Testis (tissue), 3 donors: Measurements from ENCODE around the gene CLVS2. TPM values are rescaled to one million over a fixed set of nuclear protein-coding genes. Genes with fewer than 3 reads are reported as not detected.

Experiments used
- DNase-seq: peaks from one replicate; pipeline ENCODE4 v3.0.0-alpha.2; 2019
- H3K27ac ChIP-seq, 2 donors: fragments of 200-600 bp; sonication (generic); one replicate each; pipeline ENCODE4 v1.5.1; 2019
- H3K27me3 ChIP-seq: fragments of 200-600 bp; sonication (generic); one replicate; pipeline ENCODE4 v1.5.1; 2019
- H3K36me3 ChIP-seq: fragments of 200-600 bp; sonication (generic); one replicate; pipeline ENCODE4 v1.5.1; 2017; ENCODE audit warnings: low read depth; ENCODE audit errors: missing control alignments
- H3K4me1 ChIP-seq: fragments of 200-600 bp; sonication (generic); one replicate; pipeline ENCODE4 v1.5.1; 2019
- H3K4me3 ChIP-seq, 2 donors: fragments of 200-600 bp; sonication (generic); one replicate each; pipeline ENCODE4 v1.5.1; 2017 to 2019
- H3K9me3 ChIP-seq: fragments of 200-600 bp; sonication (generic); one replicate; pipeline ENCODE4 v1.5.1; 2017
- POLR2A ChIP-seq: fragments of 450-650 bp; IDR thresholded peaks from one replicate; pipeline ENCODE4 v1.6.1; 2017; ENCODE audit warnings: antibody characterized with exemption, mild to moderate bottlenecking, moderate library complexity
- WGBS, 2 donors: methylation state at CpG; one replicate each; pipeline ENCODE4 v1.1.5; 2018; 5-methylcytosine and 5-hydroxymethylcytosine counted together
- intact Hi-C: fragments of 100-400 bp; cut with DNase I; formaldehyde crosslinking; loops from one replicate; pipeline ENCODE4 v1.15.1; 2023; ENCODE audit warnings: low total_unique reads
- polyA plus RNA-seq: library from polyadenylated mRNA; stranded (reverse); fragments of 350-450 nt; fragmentation: Illumina TruSeq; extraction: RNeasy Lipid Tissue Mini Kit (QIAGEN cat#74804); gene quantifications from one replicate; pipeline ENCODE4 v1.2.3, GENCODE V29; 2014; ENCODE audit warnings: low read depth, low replicate concordance; ENCODE audit not compliant: insufficient read depth
- total RNA-seq, 2 donors: library from RNA; depleted of rRNA; stranded (reverse); fragments of >200 nt; gene quantifications; one replicate each; pipeline ENCODE4 v1.2.3, GENCODE V29; 2016
- TF ChIP-seq, protein P1 (sequence below), 3 experiments: fragments of 450-650 bp in 2 of 3; fragments of 200-600 bp in 1 of 3; sonication (generic) in 1 of 3; IDR thresholded peaks; one replicate each; pipeline ENCODE4 v1.5.1; 2016 to 2019; ENCODE audit warnings: antibody characterized with exemption in 3 of 3, mild to moderate bottlenecking in 2 of 3, moderate library complexity in 1 of 3

The CLVS2 gene
- total and polyA plus RNA-seq, 3 donors from 2014 or later: 0.16 to 0.24 (median 0.19) TPM

- no peak overlapping the region for H3K27ac ChIP-seq
- TF ChIP-seq, protein P1, sequence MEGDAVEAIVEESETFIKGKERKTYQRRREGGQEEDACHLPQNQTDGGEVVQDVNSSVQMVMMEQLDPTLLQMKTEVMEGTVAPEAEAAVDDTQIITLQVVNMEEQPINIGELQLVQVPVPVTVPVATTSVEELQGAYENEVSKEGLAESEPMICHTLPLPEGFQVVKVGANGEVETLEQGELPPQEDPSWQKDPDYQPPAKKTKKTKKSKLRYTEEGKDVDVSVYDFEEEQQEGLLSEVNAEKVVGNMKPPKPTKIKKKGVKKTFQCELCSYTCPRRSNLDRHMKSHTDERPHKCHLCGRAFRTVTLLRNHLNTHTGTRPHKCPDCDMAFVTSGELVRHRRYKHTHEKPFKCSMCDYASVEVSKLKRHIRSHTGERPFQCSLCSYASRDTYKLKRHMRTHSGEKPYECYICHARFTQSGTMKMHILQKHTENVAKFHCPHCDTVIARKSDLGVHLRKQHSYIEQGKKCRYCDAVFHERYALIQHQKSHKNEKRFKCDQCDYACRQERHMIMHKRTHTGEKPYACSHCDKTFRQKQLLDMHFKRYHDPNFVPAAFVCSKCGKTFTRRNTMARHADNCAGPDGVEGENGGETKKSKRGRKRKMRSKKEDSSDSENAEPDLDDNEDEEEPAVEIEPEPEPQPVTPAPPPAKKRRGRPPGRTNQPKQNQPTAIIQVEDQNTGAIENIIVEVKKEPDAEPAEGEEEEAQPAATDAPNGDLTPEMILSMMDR (IDR thresholded peaks at IDR 0.05): no peak
- no peak for TF ChIP-seq POLR2A
- DNase-seq: no peak
- no peak overlapping the region for H3K4me3 ChIP-seq
- no peaks in the 10 kb centered on the region for H3K4me1 ChIP-seq
- no peaks in the 10 kb centered on the region for H3K27me3 ChIP-seq
- no peaks in the 10 kb centered on the region for H3K9me3 ChIP-seq
- no peaks in the 10 kb centered on the region for H3K36me3 ChIP-seq
- intact Hi-C loops: no loop called here
These were observed 34.2 kb downstream of the CLVS2 start for GRCh38 chr6:123030282-123030681.

- Histone ChIP-seq H3K36me3 (no peaks in the 10 kb centered on the region), H3K9me3 (no peaks in the 10 kb centered on the region), H3K4me3 (no peak overlapping the region), H3K27me3 (no peaks in the 10 kb centered on the region), H3K27ac (no peak overlapping the region), H3K4me1 (no peaks in the 10 kb centered on the region)
- WGBS, 2 donors: 80 to 81% methylated on average over 3 of the region's 3 CpGs
- TF ChIP-seq POLR2A: no peak
- TF ChIP-seq, protein P1 (IDR thresholded peaks at IDR 0.05): no peak
- intact Hi-C loops: no loop called here
- no peak for DNase-seq
These were observed 40.6 kb downstream of the CLVS2 start for GRCh38 chr6:123036648-123037047.

DNA sequence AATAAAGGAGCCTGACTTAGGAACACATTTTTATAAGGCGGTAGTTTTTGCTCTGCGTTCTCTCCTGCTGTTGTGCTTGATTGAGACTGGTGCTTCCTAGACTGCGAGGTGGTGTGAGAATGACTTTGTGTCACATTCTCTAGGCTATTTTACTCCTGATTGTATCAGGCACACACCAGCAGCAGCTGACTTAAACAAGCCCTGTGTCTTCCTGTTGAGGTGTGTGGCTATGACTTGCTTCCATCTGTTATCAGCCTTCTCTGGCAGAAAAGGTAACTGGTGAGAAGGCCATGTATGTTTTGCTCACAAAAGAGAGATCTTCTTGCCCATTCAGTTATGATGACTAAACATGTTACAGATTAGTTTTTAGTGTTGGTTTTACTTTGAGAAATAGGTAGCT lies 43.4 kb downstream of the CLVS2 start:
- intact Hi-C loops: no loop called here
- no peaks in the 10 kb centered on the region for H3K4me1 ChIP-seq
- 92 to 94% methylated on average over 3 of the region's 3 CpGs for WGBS, 2 donors
- H3K27ac ChIP-seq: no peak overlapping the region
- no peak for DNase-seq
- no peaks in the 10 kb centered on the region for H3K9me3 ChIP-seq
- H3K4me3 ChIP-seq: no peak overlapping the region
- H3K36me3 ChIP-seq: no peaks in the 10 kb centered on the region
- H3K27me3 ChIP-seq: no peaks in the 10 kb centered on the region
- TF ChIP-seq, protein P1 (IDR thresholded peaks at IDR 0.05): no peak
- TF ChIP-seq POLR2A: no peak

DNA sequence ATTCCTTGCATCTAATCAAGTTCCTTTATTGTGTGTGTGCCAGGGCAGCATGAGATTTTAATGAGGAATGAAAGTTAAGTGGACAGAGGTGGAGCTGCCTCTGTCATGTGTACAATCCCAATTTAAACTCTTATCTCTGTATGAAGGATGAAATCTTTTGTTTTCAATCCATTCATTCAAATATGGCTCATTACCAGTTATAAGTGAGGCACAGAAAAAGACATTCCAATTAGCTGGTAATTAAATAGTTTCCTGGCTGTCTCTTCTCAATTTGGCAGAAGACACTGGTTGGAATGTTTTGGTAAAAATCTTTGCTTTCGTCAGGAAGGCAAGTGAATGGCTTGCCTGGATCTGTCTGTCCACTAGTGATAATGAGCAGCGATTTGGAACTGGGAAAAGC lies 46.4 kb downstream of the CLVS2 start:
- no peaks in the 10 kb centered on the region for H3K9me3 ChIP-seq
- DNase-seq: no peak
- H3K4me1 ChIP-seq: no peaks in the 10 kb centered on the region
- TF ChIP-seq, protein P1 (IDR thresholded peaks at IDR 0.05): no peak
- TF ChIP-seq POLR2A: no peak
- H3K4me3 ChIP-seq: no peak overlapping the region
- no peaks in the 10 kb centered on the region for H3K36me3 ChIP-seq
- no peaks in the 10 kb centered on the region for H3K27me3 ChIP-seq
- no peak overlapping the region for H3K27ac ChIP-seq
- intact Hi-C loops: no loop called here
- WGBS, 2 donors: 37 to 52% methylated on average over 2 of the region's 2 CpGs

GRCh38 chr6:123044341-123044860 lies 48.4 kb downstream of the CLVS2 start:
- WGBS, 2 donors: 75 to 77% methylated on average over 3 of the region's 3 CpGs
- Histone ChIP-seq H3K9me3 (no peaks in the 10 kb centered on the region), H3K27me3 (no peaks in the 10 kb centered on the region), H3K4me3 (no peak overlapping the region), H3K4me1 (no peaks in the 10 kb centered on the region), H3K27ac (no peak overlapping the region), H3K36me3 (no peaks in the 10 kb centered on the region)
- intact Hi-C loops: no loop called here
- DNase-seq: no peak
- TF ChIP-seq, protein P1 (IDR thresholded peaks at IDR 0.05): no peak
- TF ChIP-seq POLR2A: no peak
